K562 (cell line): Measurements from ENCODE around the gene DAB1. TPM values are rescaled to one million over a fixed set of nuclear protein-coding genes. Genes with fewer than 3 reads are reported as not detected.
A peak's percentile ranks its signal among the peaks of the same experiment; 100 is the strongest.

Source experiments
- ATAC-seq: fragments of 200-7000 bp; cut with Tn5 transposase; 3 replicates; pipeline ENCODE4 v1.9.1; 2020; ENCODE audit warnings: moderate library complexity
- BruUV-seq: library from RNA; stranded (reverse); fragments of 400-500 nt; replicated peaks from 2 replicates; lab custom pipeline; 2021; lab: Mats Ljungman, UMichigan
- CTCF ChIA-PET: fragments of 300-600 bp; formaldehyde crosslinking; extraction: SDS; loops from one replicate; lab custom pipeline; 2021; ENCODE audit warnings: low intra/inter-chr PET ratio; lab: Yijun Ruan, JAX
- POLR2A ChIA-PET: fragments of 300-600, 350-650 bp; sonication (Branson Sonifier 250); formaldehyde crosslinking; extraction: SDS; loops from one replicate; lab custom pipeline; 2021; ENCODE audit warnings: antibody characterized with exemption, inconsistent platforms; lab: Yijun Ruan, JAX
- DNase-seq, 4 experiments: peaks; one replicate each; pipeline versions ENCODE4 v3.0.0 to v3.0.0-alpha.2; 2011 to 2018; ENCODE audit warnings: low spot score in 3 of 4, mixed read lengths in 3 of 4; ENCODE audit errors: extremely low read depth in 1 of 4
- FAIRE-seq: peaks from 2 replicates; lab custom pipeline; 2011; peaks lifted over from hg19 to GRCh38; lab: Jason Lieb, UNC
- H2AFZ ChIP-seq: 2 replicates; pipeline ENCODE4 v1.6.0; 2011; ENCODE audit warnings: low read depth, low read length, control low read depth, inconsistent platforms
- H3K27ac ChIP-seq: fragments of 200-600 bp; 3 replicates; pipeline ENCODE4 v1.8.0; 2011; ENCODE audit warnings: low read depth, mild to moderate bottlenecking, control low read depth, inconsistent platforms, low read length, moderate library complexity, mixed read lengths; ENCODE audit errors: extremely low read depth
- H3K27me3 ChIP-seq, 2 experiments: fragments of 300-600 bp in 1 of 2; 2 replicates in 1 of 2; 3 replicates in 1 of 2; pipeline versions ENCODE4 v1.6.0 to v1.8.0; 2011; ENCODE audit warnings: inconsistent platforms in 2 of 2, low read length in 2 of 2, mild to moderate bottlenecking in 1 of 2, mixed read lengths in 1 of 2, moderate library complexity in 1 of 2; ENCODE audit not compliant: control insufficient read depth in 2 of 2, insufficient read depth in 2 of 2
- H3K36me3 ChIP-seq: fragments of 300-600 bp; 3 replicates; pipeline ENCODE4 v1.8.0; 2011; ENCODE audit warnings: mild to moderate bottlenecking, low read length, inconsistent platforms; ENCODE audit not compliant: control insufficient read depth, insufficient read depth
- H3K4me1 ChIP-seq, 2 experiments: fragments of 200-600 bp in 1 of 2; replicated peaks in 1 of 2; 2 replicates in 1 of 2; 3 replicates in 1 of 2; pipeline versions ENCODE4 v1.5.1 to v1.8.0; 2011; ENCODE audit warnings: inconsistent platforms in 2 of 2, low read length in 2 of 2, mild to moderate bottlenecking in 1 of 2, mixed read lengths in 1 of 2, moderate library complexity in 1 of 2; ENCODE audit not compliant: control insufficient read depth in 2 of 2, insufficient read depth in 2 of 2
- H3K4me2 ChIP-seq: 2 replicates; pipeline ENCODE4 v1.6.1; 2011; ENCODE audit warnings: low read length, control low read depth, inconsistent platforms, mixed read lengths; ENCODE audit not compliant: insufficient read depth
- H3K4me3 ChIP-seq: fragments of 200-600 bp; sonication (generic), shearing (Covaris generic); 2 replicates; pipeline ENCODE4 v1.5.1; 2016; ENCODE audit warnings: control low read depth, inconsistent platforms
- H3K79me2 ChIP-seq: fragments of 200-600 bp; 3 replicates; pipeline ENCODE4 v1.8.0; 2011; ENCODE audit warnings: low read length, inconsistent platforms; ENCODE audit not compliant: control insufficient read depth, insufficient read depth
- H3K9ac ChIP-seq, 2 experiments: 2 replicates each; pipeline versions ENCODE4 v1.6.0 to v1.6.1; 2011; ENCODE audit warnings: low read depth in 2 of 2, low read length in 2 of 2, control low read depth in 1 of 2, inconsistent platforms in 1 of 2, mild to moderate bottlenecking in 1 of 2, mixed read lengths in 1 of 2; ENCODE audit not compliant: insufficient read depth in 1 of 2
- H3K9me1 ChIP-seq: one replicate; pipeline ENCODE4 v1.6.0; 2011; ENCODE audit warnings: inconsistent platforms, mild to moderate bottlenecking, low read length, moderate library complexity; ENCODE audit not compliant: control insufficient read depth, insufficient read depth
- H3K9me3 ChIP-seq: replicated peaks from 2 replicates; pipeline ENCODE4 v1.5.1; 2011; ENCODE audit warnings: low read depth, low read length, inconsistent platforms; ENCODE audit not compliant: control insufficient read depth, insufficient read depth
- H4K20me1 ChIP-seq: replicated peaks from 2 replicates; pipeline ENCODE4 v1.6.1; 2011; ENCODE audit warnings: low read length, inconsistent platforms, mixed read lengths; ENCODE audit not compliant: control insufficient read depth, insufficient read depth
- ADNP ChIP-seq: fragments of 200-800 bp; sonication (Bioruptor generic); IDR thresholded peaks from 2 replicates; pipeline ENCODE4 v1.6.1; 2016; ENCODE audit warnings: missing genetic modification characterization, missing compliant biosample characterization
- CSDE1 ChIP-seq, 2 experiments: fragments of 450-650 bp; IDR thresholded peaks; 2 replicates each; pipeline ENCODE4 v1.6.1; 2016; ENCODE audit warnings: mild to moderate bottlenecking in 1 of 2
- CTCF ChIP-seq, 3 experiments: IDR thresholded peaks in 2 of 3; conservative IDR thresholded peaks in 1 of 3; 2 replicates each; pipeline ENCODE4 v1.5.1; 2011 to 2012; ENCODE audit warnings: low read length in 3 of 3, mild to moderate bottlenecking in 3 of 3, control low read depth in 2 of 3, improper control_type of control experiment in 1 of 3, inconsistent platforms in 1 of 3, low read depth in 1 of 3, mixed read lengths in 1 of 3, moderate library complexity in 1 of 3; ENCODE audit not compliant: insufficient read depth in 2 of 3
- FIP1L1 ChIP-seq: fragments of 200-400 bp; formaldehyde crosslinking; IDR thresholded peaks from 2 replicates; pipeline ENCODE4 v1.6.1; 2018; ENCODE audit warnings: mild to moderate bottlenecking, low read depth, low read length; ENCODE audit not compliant: poor library complexity, severe bottlenecking
- HCFC1 ChIP-seq: IDR thresholded peaks from 2 replicates; pipeline ENCODE4 v1.6.1; 2012; ENCODE audit warnings: low read depth, low read length, improper control_type of control experiment
- HNRNPL ChIP-seq: fragments of 200-400 bp; formaldehyde crosslinking; IDR thresholded peaks from 2 replicates; pipeline ENCODE4 v1.6.1; 2017; ENCODE audit warnings: low read depth, mild to moderate bottlenecking, low read length
- KLF10 ChIP-seq: fragments of 250-450 bp; sonication (Bioruptor Pico); IDR thresholded peaks from 2 replicates; pipeline ENCODE4 v1.6.1; 2021; ENCODE audit warnings: matching md5 sums
- L3MBTL2 ChIP-seq: fragments of 450-650 bp; IDR thresholded peaks from 2 replicates; pipeline ENCODE4 v1.6.1; 2016; ENCODE audit warnings: mild to moderate bottlenecking, moderate library complexity
- MIER1 ChIP-seq: fragments of 450-650 bp; IDR thresholded peaks from 2 replicates; pipeline ENCODE4 v1.6.1; 2016; ENCODE audit warnings: antibody characterized with exemption, mild to moderate bottlenecking, low read depth
- PHF8 ChIP-seq: fragments of 200-600 bp; sonication (generic); IDR thresholded peaks from 2 replicates; pipeline ENCODE4 v1.6.1; 2012; ENCODE audit warnings: mixed run types, mild to moderate bottlenecking, inconsistent platforms, low read length, moderate library complexity, borderline replicate concordance
- PKNOX1 ChIP-seq: fragments of 450-650 bp; IDR thresholded peaks from 2 replicates; pipeline ENCODE4 v1.6.1; 2016
- POLR3A ChIP-seq: IDR thresholded peaks from 2 replicates; pipeline ENCODE4 v1.6.1; 2011; ENCODE audit warnings: borderline replicate concordance, mild to moderate bottlenecking, moderate library complexity; ENCODE audit not compliant: insufficient read length, insufficient read depth; ENCODE audit errors: extremely low read depth
- RAD21 ChIP-seq, 2 experiments: fragments of 250-450 bp in 1 of 2; fragments of 450-650 bp in 1 of 2; sonication (Bioruptor Pico) in 1 of 2; formaldehyde crosslinking in 1 of 2; IDR thresholded peaks in 1 of 2; conservative IDR thresholded peaks in 1 of 2; 2 replicates each; pipeline versions ENCODE4 v1.4.0 to v1.8.0; 2020 to 2022; ENCODE audit warnings: mild to moderate bottlenecking in 2 of 2, moderate library complexity in 1 of 2
- RBM25 ChIP-seq: fragments of 200-400 bp; formaldehyde crosslinking; IDR thresholded peaks from 2 replicates; pipeline ENCODE4 v1.6.1; 2018; ENCODE audit warnings: low read length, low read depth, moderate library complexity; ENCODE audit not compliant: severe bottlenecking
- RFX7 ChIP-seq: fragments of 250-450 bp; sonication (Bioruptor Pico); IDR thresholded peaks from 2 replicates; pipeline ENCODE4 v1.5.1; 2021; ENCODE audit warnings: mild to moderate bottlenecking
- SIX5 ChIP-seq, 2 experiments: IDR thresholded peaks; 2 replicates each; pipeline ENCODE4 v1.6.1; 2011; ENCODE audit warnings: low read length in 2 of 2, borderline replicate concordance in 1 of 2, low read depth in 1 of 2, mild to moderate bottlenecking in 1 of 2, moderate library complexity in 1 of 2; ENCODE audit not compliant: insufficient read depth in 1 of 2
- TOE1 ChIP-seq, 2 experiments: fragments of 450-650 bp in 1 of 2; sonication (generic) in 1 of 2; formaldehyde crosslinking in 1 of 2; IDR thresholded peaks; 2 replicates each; pipeline versions ENCODE4 v1.7.1 to v1.8.0; 2016 to 2022; ENCODE audit warnings: borderline replicate concordance in 2 of 2, mild to moderate bottlenecking in 2 of 2, antibody characterized with exemption in 1 of 2, inconsistent platforms in 1 of 2, low read depth in 1 of 2, missing genetic modification reagents in 1 of 2, moderate library complexity in 1 of 2
- YBX1 ChIP-seq: fragments of 450-650 bp; IDR thresholded peaks from 2 replicates; pipeline ENCODE4 v1.7.1; 2016; ENCODE audit warnings: mild to moderate bottlenecking
- ZNF583 ChIP-seq: fragments of 250-450 bp; sonication (Bioruptor Pico); IDR thresholded peaks from 2 replicates; pipeline ENCODE4 v1.4.0; 2020
- ZNF717 ChIP-seq: fragments of 250-450 bp; sonication (Bioruptor Pico); IDR thresholded peaks from 2 replicates; pipeline ENCODE4 v1.5.0; 2021
- WGBS: fragments of 100-300 bp; shearing (Covaris generic); methylation state at CpG from one replicate; pipeline ENCODE4 v1.1.6; 2016; ENCODE audit warnings: low coverage, mixed read lengths; ENCODE audit not compliant: insufficient coverage; ENCODE audit errors: missing lambda C conversion rate; 5-methylcytosine and 5-hydroxymethylcytosine counted together
- in situ Hi-C: fragments of 300-500 bp; cut with MboI; formaldehyde crosslinking; loops from 4 replicates; pipeline ENCODE4 v1.15.0; 2018; ENCODE audit warnings: inconsistent platforms, mixed read lengths
- intact Hi-C: fragments of 100-400 bp; cut with micrococcal nuclease; formaldehyde crosslinking; loops from 2 replicates; pipeline ENCODE4 v1.14.2; 2022
- polyA plus RNA-seq, 8 experiments: library from polyadenylated mRNA; depleted of rRNA in 4 of 8; stranded (reverse) in 5 of 8; unstranded in 3 of 8; fragments of >200 nt; fragmentation: Nextera tagmentation in 2 of 8; fragmentation: Illumina TruSeq in 1 of 8; extraction: Ambion mirVana in 2 of 8; extraction: Trizol in 1 of 8; gene quantifications; 2 replicates each; pipeline versions ENCODE4 v1.2.1 to v1.2.3, GENCODE V29; 2011 to 2014; ENCODE audit warnings: inconsistent platforms in 1 of 8, missing spikeins in 1 of 8
- total RNA-seq, 7 experiments: library from RNA; depleted of rRNA in 6 of 7; stranded (reverse); fragments of >200 nt in 6 of 7; fragmentation: Illumina TruSeq in 2 of 7; extraction: Trizol in 2 of 7; gene quantifications; 2 replicates each; pipeline versions ENCODE4 v1.2.1 to v1.2.3, GENCODE V29; 2011 to 2021; ENCODE audit warnings: low replicate concordance in 1 of 7

Gene DAB1
- total and polyA plus RNA-seq, 9 of the 15 experiments (the other 6 are each of a cell fraction or from before 2014, with no cell fraction given): not detected

- in situ Hi-C loops (no loop called here), intact Hi-C loops (no loop called here)
- DNase-seq: peak; percentile 11 to 23 (median 22)
- no peaks in the 10 kb centered on the region for H3K4me1 ChIP-seq
- no peaks in the 10 kb centered on the region for H3K9me1 ChIP-seq
- ChIA-PET POLR2A (no interaction called here), CTCF (no interaction called here)
- no peak overlapping the region for H3K27ac ChIP-seq
- TF ChIP-seq SIX5 (IDR thresholded peaks at IDR 0.05; ENCODE audit: borderline replicate concordance in 1 of 2, insufficient read depth in 1 of 2, low read depth in 1 of 2, low read length in 2 of 2) (no peak), RFX7 (no peak), HCFC1 (no peak), PHF8 (no peak), ZNF717 (CRISPR knock-in tag) (no peak), RBM25 (peak; percentile 33), MIER1 (no peak), CSDE1 (IDR thresholded peaks at IDR 0.05) (no peak), PKNOX1 (no peak), KLF10 (CRISPR knock-in tag) (no peak), HNRNPL (no peak), ADNP (tag) (no peak), TOE1 (IDR thresholded peaks at IDR 0.05; ENCODE audit: borderline replicate concordance) (no peak), TOE1 (CRISPR knock-in tag; IDR thresholded peaks at IDR 0.05; ENCODE audit: borderline replicate concordance, low read depth) (no peak), ZNF583 (CRISPR knock-in tag) (no peak), POLR3A (no peak), FIP1L1 (no peak), YBX1 (no peak), RAD21 (CRISPR knock-in tag; conservative IDR thresholded peaks at IDR 0.05 in 1 of 2, IDR thresholded peaks at IDR 0.05 in 1 of 2) (peak; percentile 17 to 52; a peak in 2 of 4 replicates), CTCF (IDR thresholded peaks at IDR 0.05 in 2 of 3, conservative IDR thresholded peaks at IDR 0.05 in 1 of 3; ENCODE audit: insufficient read depth in 2 of 3, low read depth in 1 of 3, low read length in 3 of 3) (peak; percentile 35 to 63 (median 51)), L3MBTL2 (no peak)
- peak; percentile 71; the same call in 2 of the 3 replicates for ATAC-seq
- H2AFZ ChIP-seq: no peak overlapping the region
- no peaks in the 10 kb centered on the region for H3K27me3 ChIP-seq
- H3K4me2 ChIP-seq: no peak overlapping the region
- 14% methylated on average over 4 of the region's 5 CpGs for WGBS
- no peaks in the 10 kb centered on the region for H3K79me2 ChIP-seq
- no peaks in the 10 kb centered on the region for H4K20me1 ChIP-seq
- H3K9ac ChIP-seq: no peak overlapping the region
- H3K9me3 ChIP-seq: no peaks in the 10 kb centered on the region
- FAIRE-seq: peak; percentile 35
- no TSS peak for BruUV-seq
- H3K36me3 ChIP-seq: no peaks in the 10 kb centered on the region
- no peak overlapping the region for H3K4me3 ChIP-seq
These were observed 344.3 kb downstream of the DAB1 start for GRCh38 chr1:57079454-57080157.
